Activated CD4-positive, CD25-positive, alpha-beta regulatory T cell treated with anti-CD3 and anti-CD28 coated beads, Interleukin-2, amount 50 U/mL, for 24 hours (primary cell): Measurements from ENCODE around the gene PNPLA5.

Experiments used
- ATAC-seq, 2 donors: fragments of 150-1000 bp; cut with Tn5 transposase; one replicate each; pipeline ENCODE4 v1.10.0; 2021; ENCODE audit warnings: mild to moderate bottlenecking in 1 of 2, moderate library complexity in 1 of 2

The PNPLA5 gene

GRCh38 chr22:43901976-43902643 is 10.3 kb upstream of the PNPLA5 start:
- ATAC-seq, result no peak

GRCh38 chr22:43900206-43900605 is 8.4 kb upstream of the PNPLA5 start:
- ATAC-seq, result no peak

DNA sequence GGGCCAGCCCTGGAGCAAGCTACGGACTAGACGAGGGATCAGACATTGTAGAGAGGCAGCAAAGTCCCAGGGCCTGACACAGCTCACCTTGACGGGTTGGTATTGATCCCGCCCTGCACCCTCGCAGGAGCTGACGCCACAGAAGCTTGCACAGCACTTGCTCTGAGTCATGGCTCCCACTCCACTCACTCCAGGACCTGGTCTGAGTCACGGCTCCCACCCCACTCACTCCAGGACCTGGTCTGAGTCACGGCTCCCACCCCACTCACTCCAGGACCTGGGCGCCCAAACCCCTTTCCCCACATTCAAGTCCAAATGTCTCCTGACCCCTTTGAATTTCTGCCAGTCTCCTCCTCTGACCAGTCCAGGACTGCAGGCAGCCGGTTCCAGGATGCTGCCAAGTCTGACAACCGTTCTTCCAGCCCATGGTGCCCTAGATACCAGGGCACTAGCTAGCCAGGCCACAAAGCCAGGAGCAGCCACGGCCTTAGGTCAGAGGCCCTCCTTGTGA is 6.0 kb upstream of the PNPLA5 start:
- no peak for ATAC-seq

- ATAC-seq, result no peak
Measured at GRCh38 chr22:43895986-43896645, 4.3 kb upstream of the PNPLA5 start.

DNA sequence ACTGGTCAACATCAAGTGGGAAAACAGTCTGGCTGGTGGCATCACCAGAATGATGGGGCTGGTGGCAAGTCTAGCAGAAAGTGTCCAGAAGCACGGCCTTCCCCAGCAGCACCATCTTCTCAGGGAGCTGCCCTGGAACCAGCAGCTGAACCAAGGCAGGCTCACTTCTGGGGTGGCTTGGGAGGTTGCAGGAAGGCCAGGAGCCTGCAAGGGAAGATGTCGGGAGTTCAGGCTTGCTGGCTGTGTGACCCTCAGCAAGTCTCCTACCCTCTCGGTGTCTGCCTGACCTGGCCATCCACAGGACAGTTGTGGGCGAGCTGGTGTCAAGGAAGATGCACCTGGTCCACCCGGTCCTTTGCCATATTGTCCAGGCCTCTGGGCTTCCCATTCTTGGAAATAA is 2.3 kb upstream of the PNPLA5 start:
- no peak for ATAC-seq

DNA sequence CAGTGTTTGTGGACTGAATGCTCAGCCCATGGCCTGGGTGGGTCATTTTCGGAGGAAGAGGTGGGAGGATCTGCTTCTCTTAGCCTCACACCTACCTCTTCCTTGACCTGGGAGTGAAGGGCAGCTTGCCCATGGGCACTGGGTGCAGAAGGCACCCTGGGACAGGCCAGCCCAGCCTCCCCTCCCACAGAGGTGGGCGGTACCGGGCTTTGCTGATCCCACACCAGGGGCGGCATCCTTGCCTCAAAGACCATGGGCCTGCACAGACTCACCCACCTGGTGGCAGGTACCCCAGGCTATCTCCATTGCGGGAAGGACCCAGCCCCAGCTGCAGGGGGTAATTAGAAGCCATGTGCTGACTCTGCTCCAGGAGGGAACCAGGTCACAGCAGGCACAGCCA is 1.5 kb upstream of the PNPLA5 start:
- no peak for ATAC-seq

GRCh38 chr22:43892183-43892894 is 526 bp upstream of the PNPLA5 start:
- no peak for ATAC-seq

DNA sequence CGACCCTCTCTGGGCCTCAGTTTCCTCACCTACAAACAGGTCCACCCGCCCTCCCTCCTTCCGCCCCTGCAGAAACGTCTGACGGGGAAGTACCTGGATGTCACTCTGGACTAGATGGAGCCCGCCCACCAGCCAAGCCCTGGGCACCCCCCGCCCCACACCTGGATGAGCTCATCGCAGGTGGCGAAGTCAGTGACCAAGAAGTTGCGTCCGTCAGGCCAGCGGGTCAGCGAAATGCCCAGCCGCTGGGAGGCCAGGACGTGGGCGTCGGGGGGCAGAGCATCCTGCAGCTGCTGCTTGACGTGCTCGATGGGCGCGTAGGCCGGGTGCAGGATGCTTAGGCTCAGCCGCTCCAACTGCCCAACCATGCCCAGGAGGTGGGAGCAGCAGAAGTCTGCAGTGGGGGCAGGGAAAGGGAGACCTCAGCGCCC is 897 bp downstream of the PNPLA5 start:
- no peak for ATAC-seq

DNA sequence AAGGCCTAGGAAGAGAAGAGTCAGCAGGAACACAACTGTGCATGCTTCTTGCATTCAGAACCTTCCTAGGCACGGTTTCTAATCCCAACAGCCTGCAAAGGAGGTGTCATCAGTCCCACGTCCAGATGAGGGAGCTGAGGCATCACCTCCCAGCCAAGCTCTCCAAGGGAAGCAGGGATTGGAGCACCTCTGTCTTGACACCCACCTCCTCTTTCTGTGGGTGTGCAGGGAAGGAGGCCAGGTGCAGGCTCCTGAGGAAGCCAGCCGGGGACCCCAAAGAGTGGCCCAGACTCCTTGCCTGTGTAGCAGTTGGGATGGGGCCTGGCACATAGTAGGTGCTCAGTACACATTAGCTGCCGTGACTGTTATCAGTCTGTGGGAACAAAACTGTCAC is 2.0 kb downstream of the PNPLA5 start:
- ATAC-seq, result no peak

GRCh38 chr22:43889201-43889859 is 2.5 kb downstream of the PNPLA5 start:
- ATAC-seq, result no peak

DNA sequence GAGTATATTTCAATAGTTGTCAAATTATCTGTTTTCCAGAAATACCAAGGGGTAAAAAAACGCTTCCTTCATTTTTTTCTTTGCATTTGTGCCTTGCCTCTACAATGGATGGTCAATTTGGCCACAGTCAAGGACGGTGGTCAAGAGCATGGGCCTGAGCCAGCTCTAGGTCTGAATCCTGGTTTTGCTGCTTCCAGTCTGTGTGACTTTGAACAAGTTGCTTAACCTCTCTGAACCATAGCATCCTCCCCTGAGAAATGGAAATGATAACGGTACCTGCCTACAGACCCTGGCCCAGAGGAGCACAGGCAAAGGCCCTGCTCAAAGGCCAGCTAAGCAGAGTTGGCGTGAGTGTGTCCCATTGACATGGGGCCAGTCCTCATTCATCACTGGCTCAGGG is 3.1 kb downstream of the PNPLA5 start:
- no peak for ATAC-seq

GRCh38 chr22:43887391-43887790 is 4.4 kb downstream of the PNPLA5 start:
- no peak for ATAC-seq

DNA sequence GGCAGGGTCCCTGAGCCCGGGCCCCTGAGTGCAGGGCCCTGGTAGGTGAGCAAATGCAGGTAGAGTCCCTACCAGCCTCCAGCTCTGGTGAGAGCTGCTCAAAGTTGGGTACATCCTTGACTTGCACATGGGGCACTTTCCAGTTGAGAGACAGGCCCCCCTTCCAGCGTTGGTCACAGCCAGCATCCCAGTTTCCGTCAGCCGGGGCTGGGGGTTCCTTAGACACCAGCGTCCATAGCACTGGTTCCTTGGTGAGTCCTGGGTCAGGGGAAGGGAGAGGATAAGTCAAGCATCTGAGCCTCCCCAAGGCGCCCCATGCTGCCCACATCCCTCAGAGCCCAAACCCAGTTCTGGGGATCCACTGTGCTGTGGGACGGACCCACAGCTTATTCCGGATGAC is 5.6 kb downstream of the PNPLA5 start:
- ATAC-seq, result no peak

DNA sequence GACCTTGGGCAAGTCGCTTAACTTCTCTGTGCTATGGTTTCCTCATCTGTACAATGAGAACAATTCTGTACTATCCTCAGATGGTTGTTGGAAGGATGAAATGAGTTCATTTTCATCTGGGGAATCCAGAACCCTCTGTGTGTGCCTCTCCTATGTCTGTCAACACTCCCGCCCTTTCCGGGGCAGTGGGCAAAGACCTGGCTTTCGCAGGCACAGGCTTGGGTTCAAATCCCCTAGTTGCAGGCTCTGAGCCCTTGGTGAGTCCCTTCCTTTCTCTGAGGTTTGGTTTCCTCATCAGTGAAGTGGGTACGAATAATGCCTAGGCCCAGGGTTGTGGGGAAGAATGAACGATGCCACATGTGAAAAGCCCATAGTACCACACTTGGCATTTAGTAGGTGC is 6.0 kb downstream of the PNPLA5 start:
- ATAC-seq, result no peak

- ATAC-seq, result no peak
Measured at GRCh38 chr22:43885319-43885671, 6.5 kb downstream of the PNPLA5 start.

DNA sequence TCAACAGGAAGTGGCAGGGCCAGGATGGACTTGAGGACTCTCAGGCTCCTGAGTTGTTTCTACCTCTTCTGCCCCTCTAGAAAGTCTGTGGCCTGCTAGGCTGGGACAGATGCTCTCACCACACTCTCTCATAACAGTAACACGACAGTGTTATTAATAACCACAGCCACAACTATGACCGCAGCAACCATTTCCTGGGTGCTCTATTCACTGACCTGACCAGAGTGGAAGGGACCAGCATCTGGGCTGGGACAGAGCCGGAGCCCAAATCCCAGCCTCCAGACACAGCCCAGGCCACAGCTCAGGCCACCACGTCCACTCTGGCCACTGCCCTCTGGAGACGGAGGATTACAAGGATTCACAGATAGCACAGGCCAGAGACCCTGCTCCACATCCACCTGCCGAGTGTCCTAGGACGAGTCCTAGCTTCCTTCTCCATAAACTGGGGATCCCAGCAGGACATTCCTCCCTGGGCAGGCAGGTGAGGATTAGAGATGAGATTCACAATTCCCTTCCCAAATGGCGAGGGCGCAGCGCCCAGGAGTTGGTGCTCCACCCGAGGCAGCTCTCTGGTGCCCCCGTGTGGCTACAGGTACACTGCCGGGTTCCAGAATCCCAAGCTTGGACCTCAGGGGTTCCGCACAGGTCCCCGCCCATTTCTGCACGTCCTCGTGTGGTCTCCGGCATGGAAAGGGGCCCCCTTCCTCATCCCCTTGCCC is 7.1 kb downstream of the PNPLA5 start:
- ATAC-seq, result no peak

- no peak for ATAC-seq
Measured at GRCh38 chr22:43883719-43884415, 7.9 kb downstream of the PNPLA5 start.

GRCh38 chr22:43883012-43883661 is 8.7 kb downstream of the PNPLA5 start:
- peak; percentile 38 to 51 for ATAC-seq

GRCh38 chr22:43882122-43882767 is 9.6 kb downstream of the PNPLA5 start:
- ATAC-seq, result no peak

- no peak for ATAC-seq
Measured at GRCh38 chr22:43881091-43882061, 10.4 kb downstream of the PNPLA5 start.
